MM.1S (cell line): ENCODE data around the gene ARMC3.

Experiments used
- DNase-seq: peaks from one replicate; pipeline ENCODE4 v3.0.0-alpha.2; 2015
- H2AFZ ChIP-seq: fragments of 300-600 bp; sonication (generic); 2 replicates; pipeline ENCODE4 v1.6.0; 2016; ENCODE audit warnings: antibody characterized with exemption, low read length
- H3F3A ChIP-seq: fragments of 300-600 bp; sonication (generic); 2 replicates; pipeline ENCODE4 v1.6.1; 2016; ENCODE audit warnings: mild to moderate bottlenecking, antibody characterized with exemption, low read length, moderate library complexity, mixed read lengths; ENCODE audit not compliant: insufficient read depth
- H3K27ac ChIP-seq: fragments of 300-600 bp; sonication (generic); 2 replicates; pipeline ENCODE4 v1.5.1; 2016; ENCODE audit warnings: mild to moderate bottlenecking, low read length
- H3K27me3 ChIP-seq: fragments of 300-600 bp; sonication (generic); replicated peaks from 2 replicates; pipeline ENCODE4 v1.6.0; 2016; ENCODE audit warnings: low read length; ENCODE audit not compliant: insufficient read depth
- H3K36me3 ChIP-seq: fragments of 300-600 bp; sonication (generic); replicated peaks from 2 replicates; pipeline ENCODE4 v1.6.1; 2016; ENCODE audit warnings: mild to moderate bottlenecking, low read length, mixed read lengths; ENCODE audit not compliant: insufficient read depth
- H3K4me1 ChIP-seq: fragments of 300-600 bp; sonication (generic); 2 replicates; pipeline ENCODE4 v1.6.1; 2016; ENCODE audit warnings: low read length, mixed read lengths
- H3K4me2 ChIP-seq: fragments of 300-600 bp; sonication (generic); 2 replicates; pipeline ENCODE4 v1.6.0; 2016; ENCODE audit warnings: low read depth, low read length
- H3K4me3 ChIP-seq: fragments of 300-600 bp; sonication (generic); 2 replicates; pipeline ENCODE4 v1.5.1; 2016; ENCODE audit warnings: low read length, mixed read lengths
- H3K79me2 ChIP-seq: fragments of 300-600 bp; sonication (generic); 2 replicates; pipeline ENCODE4 v1.6.1; 2016; ENCODE audit warnings: mixed run types, low read length, mixed read lengths
- H3K9ac ChIP-seq: fragments of 300-600 bp; sonication (generic); 2 replicates; pipeline ENCODE4 v1.6.1; 2016; ENCODE audit warnings: low read length, mixed read lengths
- H3K9me2 ChIP-seq: fragments of 300-600 bp; sonication (generic); replicated peaks from 2 replicates; pipeline ENCODE4 v1.6.1; 2016; ENCODE audit warnings: mild to moderate bottlenecking, low read length, mixed read lengths; ENCODE audit not compliant: insufficient read depth
- H3K9me3 ChIP-seq: fragments of 300-600 bp; sonication (generic); replicated peaks from 2 replicates; pipeline ENCODE4 v1.6.1; 2016; ENCODE audit warnings: mild to moderate bottlenecking, low read length, mixed read lengths; ENCODE audit not compliant: insufficient read depth
- H4K20me1 ChIP-seq: fragments of 300-600 bp; sonication (generic); 2 replicates; pipeline ENCODE4 v1.6.1; 2016; ENCODE audit warnings: mild to moderate bottlenecking, low read length, moderate library complexity, mixed read lengths; ENCODE audit not compliant: insufficient read depth
- CTCF ChIP-seq: fragments of 300-600 bp; sonication (generic); IDR thresholded peaks from 2 replicates; pipeline ENCODE4 v1.5.1; 2016; ENCODE audit warnings: antibody characterized with exemption, low read length, mixed read lengths
- EZH2 ChIP-seq: fragments of 300-600 bp; sonication (generic); optimal IDR thresholded peaks from 2 replicates; pipeline ENCODE3; 2017; ENCODE audit warnings: low read depth, mild to moderate bottlenecking, antibody characterized with exemption, low read length, mixed read lengths
- EZH2phosphoT487 ChIP-seq: fragments of 300-600 bp; sonication (generic); IDR thresholded peaks from 2 replicates; pipeline ENCODE4 v1.6.1; 2018; ENCODE audit warnings: antibody characterized with exemption, low read length

The ARMC3 gene

GRCh38 chr10:23048191-23048590, 120.3 kb downstream of the ARMC3 start:
- no peaks in the 10 kb centered on the region for H3K4me1 ChIP-seq
- H3K27me3 ChIP-seq: no peaks in the 10 kb centered on the region
- no peak overlapping the region for H3K4me2 ChIP-seq
- no peaks in the 10 kb centered on the region for H3K9me3 ChIP-seq
- no peak for DNase-seq
- H3K27ac ChIP-seq: no peak overlapping the region
- no peaks in the 10 kb centered on the region for H4K20me1 ChIP-seq
- no peaks in the 10 kb centered on the region for H3K36me3 ChIP-seq
- no peak overlapping the region for H3K9ac ChIP-seq
- H3K9me2 ChIP-seq: no peaks in the 10 kb centered on the region
- H3K79me2 ChIP-seq: no peaks in the 10 kb centered on the region
- H3K4me3 ChIP-seq: no peak overlapping the region
- TF ChIP-seq EZH2phosphoT487 (no peak), EZH2 (no peak), CTCF (no peak)
- H2AFZ ChIP-seq: no peak overlapping the region
- H3F3A ChIP-seq: no peaks in the 10 kb centered on the region

GRCh38 chr10:23051278-23051677, 123.4 kb downstream of the ARMC3 start:
- H3K4me2 ChIP-seq: no peak overlapping the region
- H3K9me2 ChIP-seq: no peaks in the 10 kb centered on the region
- H3K9ac ChIP-seq: no peak overlapping the region
- no peak overlapping the region for H3K4me3 ChIP-seq
- H3K27ac ChIP-seq: no peak overlapping the region
- no peaks in the 10 kb centered on the region for H3K4me1 ChIP-seq
- H3K36me3 ChIP-seq: no peaks in the 10 kb centered on the region
- TF ChIP-seq EZH2phosphoT487 (no peak), CTCF (no peak), EZH2 (no peak)
- no peak for DNase-seq
- no peaks in the 10 kb centered on the region for H4K20me1 ChIP-seq
- no peaks in the 10 kb centered on the region for H3K79me2 ChIP-seq
- no peaks in the 10 kb centered on the region for H3F3A ChIP-seq
- H2AFZ ChIP-seq: no peak overlapping the region
- no peaks in the 10 kb centered on the region for H3K9me3 ChIP-seq
- H3K27me3 ChIP-seq: no peaks in the 10 kb centered on the region

- no peak overlapping the region for H2AFZ ChIP-seq
- no peaks in the 10 kb centered on the region for H4K20me1 ChIP-seq
- no peaks in the 10 kb centered on the region for H3K9me2 ChIP-seq
- no peak overlapping the region for H3K9ac ChIP-seq
- no peak overlapping the region for H3K4me2 ChIP-seq
- TF ChIP-seq EZH2phosphoT487: no peak
- TF ChIP-seq EZH2: no peak
- no peak for TF ChIP-seq CTCF
- no peak overlapping the region for H3K27ac ChIP-seq
- H3K79me2 ChIP-seq: no peaks in the 10 kb centered on the region
- H3K36me3 ChIP-seq: no peaks in the 10 kb centered on the region
- H3K27me3 ChIP-seq: no peaks in the 10 kb centered on the region
- DNase-seq: no peak
- H3K9me3 ChIP-seq: no peaks in the 10 kb centered on the region
- H3F3A ChIP-seq: no peaks in the 10 kb centered on the region
- H3K4me1 ChIP-seq: no peaks in the 10 kb centered on the region
- no peak overlapping the region for H3K4me3 ChIP-seq
These were observed 124.0 kb downstream of the ARMC3 start for GRCh38 chr10:23051855-23052331.
